Measurements from ENCODE around the gene UPK3A. TPM values are rescaled to one million over a fixed set of nuclear protein-coding genes. Genes with fewer than 3 reads are reported as not detected.

The UPK3A gene
- total RNA-seq, 4 donors from 2014 or later = not detected

DNA sequence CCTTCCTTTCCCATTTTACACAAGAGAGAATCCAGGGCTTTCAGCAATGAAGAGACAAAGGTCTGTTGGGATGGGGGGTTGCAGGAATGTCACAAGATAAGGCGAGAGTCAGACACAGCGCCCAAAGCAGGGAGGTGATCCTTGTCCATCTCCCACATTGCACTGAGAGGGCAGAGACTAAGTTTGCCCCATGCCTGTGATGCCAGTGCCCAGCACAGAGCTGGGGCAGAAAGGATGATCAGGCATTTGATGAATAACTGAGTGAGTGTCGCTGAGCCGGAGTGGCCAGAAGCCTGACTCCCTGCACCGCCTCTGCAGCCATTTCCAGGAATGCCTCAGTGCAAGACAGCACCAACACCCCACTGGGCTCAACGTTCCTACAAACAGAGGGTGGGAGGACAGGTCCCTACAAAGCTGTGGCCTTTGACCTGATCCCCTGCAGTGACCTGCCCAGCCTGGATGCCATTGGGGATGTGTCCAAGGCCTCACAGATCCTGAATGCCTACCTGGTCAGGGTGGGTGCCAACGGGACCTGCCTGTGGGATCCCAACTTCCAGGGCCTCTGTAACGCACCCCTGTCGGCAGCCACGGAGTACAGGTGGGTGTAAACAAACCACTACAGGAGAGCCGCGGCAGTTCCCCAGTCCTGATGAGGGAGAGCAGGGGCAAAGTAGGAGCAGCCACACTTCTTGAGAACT lies 2.3 kb downstream of the UPK3A start:
- ATAC-seq = no peak
- WGBS, 2 donors (ENCODE audit: low coverage in 1 of 2) = 60 to 90% methylated on average over 1 to 2 of the region's 12 CpGs
- Histone ChIP-seq H3K27ac (no peak overlapping the region), H3K4me1 (peaks cover 0 to 24% (median 9%) of the 10 kb centered on the region in 3 donors), H3K36me3 (no peaks in the 10 kb centered on the region), H3K9me3 (no peaks in the 10 kb centered on the region), H3K27me3 (peaks cover 28% of the 10 kb centered on the region), H3K4me3 (no peak overlapping the region)
- TF ChIP-seq EP300 (IDR thresholded peaks at IDR 0.05) (no peak), POLR2A (IDR thresholded peaks at IDR 0.05) (no peak), CTCF (IDR thresholded peaks at IDR 0.05) (no peak), POLR2AphosphoS5 (IDR thresholded peaks at IDR 0.05) (no peak)

GRCh38 chr22:45290410-45290936 lies 5.7 kb downstream of the UPK3A start:
- H3K4me3 ChIP-seq = no peak overlapping the region
- 45 to 46% methylated on average over 14 to 17 of the region's 18 CpGs for WGBS, 2 donors (ENCODE audit: low coverage in 1 of 2)
- no peak for ATAC-seq
- H3K27ac ChIP-seq = no peak overlapping the region
- no peak for TF ChIP-seq POLR2AphosphoS5 (IDR thresholded peaks at IDR 0.05)
- no peak for TF ChIP-seq CTCF (IDR thresholded peaks at IDR 0.05)
- TF ChIP-seq POLR2A (IDR thresholded peaks at IDR 0.05) = no peak
- TF ChIP-seq EP300 (IDR thresholded peaks at IDR 0.05) = no peak
- no peaks in the 10 kb centered on the region for H3K9me3 ChIP-seq
- H3K36me3 ChIP-seq = no peaks in the 10 kb centered on the region
- H3K27me3 ChIP-seq = peaks cover 15% of the 10 kb centered on the region
- peaks cover 0 to 2% (median 0%) of the 10 kb centered on the region in 3 donors for H3K4me1 ChIP-seq

- ATAC-seq = no peak
- H3K4me1 ChIP-seq = no peaks in the 10 kb centered on the region
- H3K4me3 ChIP-seq = no peak overlapping the region
- 79 to 85% methylated on average over 8 of the region's 8 CpGs for WGBS, 2 donors (ENCODE audit: low coverage in 1 of 2)
- H3K9me3 ChIP-seq = no peaks in the 10 kb centered on the region
- H3K36me3 ChIP-seq = no peaks in the 10 kb centered on the region
- TF ChIP-seq EP300 (IDR thresholded peaks at IDR 0.05) (no peak), POLR2A (IDR thresholded peaks at IDR 0.05) (no peak), POLR2AphosphoS5 (IDR thresholded peaks at IDR 0.05) (no peak), CTCF (IDR thresholded peaks at IDR 0.05) (no peak)
- H3K27ac ChIP-seq = no peak overlapping the region
- peaks cover 15% of the 10 kb centered on the region for H3K27me3 ChIP-seq
These were observed 6.5 kb downstream of the UPK3A start for GRCh38 chr22:45291061-45291930.

GRCh38 chr22:45291931-45292290 lies 7.2 kb downstream of the UPK3A start:
- Histone ChIP-seq H3K27me3 (peaks cover 15% of the 10 kb centered on the region), H3K36me3 (no peaks in the 10 kb centered on the region), H3K9me3 (no peaks in the 10 kb centered on the region), H3K27ac (no peak overlapping the region), H3K4me3 (no peak overlapping the region), H3K4me1 (no peaks in the 10 kb centered on the region)
- TF ChIP-seq CTCF (IDR thresholded peaks at IDR 0.05) (no peak), POLR2AphosphoS5 (IDR thresholded peaks at IDR 0.05) (no peak), EP300 (IDR thresholded peaks at IDR 0.05) (no peak), POLR2A (IDR thresholded peaks at IDR 0.05) (no peak)
- no CpG with 5 or more reads among the region's 9 CpGs for WGBS, 2 donors (ENCODE audit: low coverage in 1 of 2)
- no peak for ATAC-seq

Measured in gastroesophageal sphincter (tissue), 4 donors.